ENCODE data around the gene AKAP9.
"Not testable (repeated sequence)": the region's sequence is repeated elsewhere in the genome, so short reads cannot be mapped to it uniquely, and the experiment has no call there.

Gene AKAP9

GRCh38 chr7:92072121-92072520 is 131.5 kb downstream of the AKAP9 start:
- Histone ChIP-seq H3K36me3 (peaks cover 67% of the 10 kb centered on the region), H3K27me3 (ENCODE audit: insufficient read depth, low read depth, severe bottlenecking) (no peaks in the 10 kb centered on the region), H3K27ac (no peak overlapping the region), H3K9me3 (ENCODE audit: severe bottlenecking) (no peaks in the 10 kb centered on the region), H3K4me3 (ENCODE audit: low read depth, low read length) (no peak overlapping the region)
- DNase-seq: no peak
- no peak for TF ChIP-seq CTCF (IDR thresholded peaks at IDR 0.05; ENCODE audit: low read depth, low read length)

DNA sequence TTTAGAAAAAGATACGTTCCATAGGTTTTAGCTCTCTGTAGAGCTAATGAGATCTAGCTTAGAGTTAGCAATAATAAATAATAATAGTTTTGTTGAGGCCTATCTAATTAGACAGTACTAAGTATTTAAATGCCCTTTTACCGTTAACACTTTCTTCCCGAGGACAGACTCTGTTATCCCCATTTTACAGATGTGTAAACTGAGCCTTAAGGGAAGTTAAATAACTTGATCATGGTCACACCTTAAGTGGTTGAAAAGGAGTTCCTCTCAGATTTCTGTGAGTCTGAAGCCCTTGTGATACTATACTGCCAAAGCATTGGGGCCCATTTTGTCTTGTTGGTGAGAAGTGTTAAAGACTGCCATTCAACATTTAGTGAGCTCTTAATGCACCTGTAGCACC is 132.0 kb downstream of the AKAP9 start:
- H3K27ac ChIP-seq: no peak overlapping the region

GRCh38 chr7:92075455-92076158 is 134.9 kb downstream of the AKAP9 start:
- H3K36me3 ChIP-seq: peaks cover 71% of the 10 kb centered on the region
- no peaks in the 10 kb centered on the region for H3K9me3 ChIP-seq (ENCODE audit: severe bottlenecking)
- no peaks in the 10 kb centered on the region for H3K27me3 ChIP-seq (ENCODE audit: insufficient read depth, low read depth, severe bottlenecking)
- DNase-seq: no peak
- no peak overlapping the region; the same call in 1 of the 2 replicates for H3K27ac ChIP-seq
- H3K4me3 ChIP-seq (ENCODE audit: low read depth, low read length): no peak overlapping the region
- no peak for TF ChIP-seq CTCF (IDR thresholded peaks at IDR 0.05; ENCODE audit: low read depth, low read length)

More for the DNA sequence above, 132.0 kb downstream of the AKAP9 start:
- DNase-seq: no peak
- Histone ChIP-seq H3K9me3 (ENCODE audit: severe bottlenecking) (no peaks in the 10 kb centered on the region), H3K4me3 (ENCODE audit: low read depth, low read length) (no peak overlapping the region), H3K36me3 (peaks cover 67% of the 10 kb centered on the region), H3K27me3 (ENCODE audit: insufficient read depth, low read depth, severe bottlenecking) (no peaks in the 10 kb centered on the region)
- TF ChIP-seq CTCF (IDR thresholded peaks at IDR 0.05; ENCODE audit: low read depth, low read length): no peak

GRCh38 chr7:92076509-92076908 is 135.8 kb downstream of the AKAP9 start:
- TF ChIP-seq CTCF (IDR thresholded peaks at IDR 0.05; ENCODE audit: low read depth, low read length): no peak
- Histone ChIP-seq H3K9me3 (ENCODE audit: severe bottlenecking) (no peaks in the 10 kb centered on the region), H3K27me3 (ENCODE audit: insufficient read depth, low read depth, severe bottlenecking) (no peaks in the 10 kb centered on the region), H3K36me3 (peaks cover 69% of the 10 kb centered on the region), H3K4me3 (ENCODE audit: low read depth, low read length) (no peak overlapping the region), H3K27ac (no peak overlapping the region)
- no peak for DNase-seq

- H3K9me3 ChIP-seq (ENCODE audit: severe bottlenecking); DNase-seq; H3K27me3 ChIP-seq (ENCODE audit: insufficient read depth, low read depth, severe bottlenecking); H3K27ac ChIP-seq; H3K4me3 ChIP-seq (ENCODE audit: low read depth, low read length): not testable (repeated sequence)
- peaks cover 83% of the 10 kb centered on the region for H3K36me3 ChIP-seq
Observed at GRCh38 chr7:92083922-92084321, 143.3 kb downstream of the AKAP9 start.

DNA sequence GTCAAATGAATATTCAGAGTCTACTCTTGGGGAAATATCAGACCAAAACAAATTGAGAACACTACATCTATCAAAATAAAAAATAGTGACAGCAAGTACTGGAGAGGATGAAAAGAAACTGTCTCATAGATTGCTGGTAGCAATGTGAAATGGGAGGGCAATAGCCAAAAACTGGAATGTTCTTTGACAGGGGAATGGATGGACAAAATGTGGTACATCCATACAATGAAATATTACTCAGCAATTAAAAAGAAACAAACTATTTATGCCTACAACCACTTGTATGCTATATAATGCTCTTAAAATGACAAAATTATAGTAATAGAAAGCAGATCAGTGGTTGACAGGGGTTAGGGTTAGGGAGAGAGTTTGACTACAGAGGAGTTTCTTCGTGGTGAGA is 147.6 kb downstream of the AKAP9 start:
- DNase-seq: no peak
- Histone ChIP-seq H3K27me3 (ENCODE audit: insufficient read depth, low read depth, severe bottlenecking) (no peaks in the 10 kb centered on the region), H3K9me3 (ENCODE audit: severe bottlenecking) (no peaks in the 10 kb centered on the region), H3K27ac (no peak overlapping the region), H3K36me3 (peaks cover 80% of the 10 kb centered on the region), H3K4me3 (ENCODE audit: low read depth, low read length) (no peak overlapping the region)
- TF ChIP-seq CTCF (IDR thresholded peaks at IDR 0.05; ENCODE audit: low read depth, low read length): no peak

Data from WERI-Rb-1 (cell line).